ENCODE results near the gene NCBP3. TPM values are rescaled to one million over a fixed set of nuclear protein-coding genes. Genes with fewer than 3 reads are reported as not detected.

The NCBP3 gene
- total RNA-seq, 2 experiments from 2014 or later = 24.5 to 45.7 TPM

DNA sequence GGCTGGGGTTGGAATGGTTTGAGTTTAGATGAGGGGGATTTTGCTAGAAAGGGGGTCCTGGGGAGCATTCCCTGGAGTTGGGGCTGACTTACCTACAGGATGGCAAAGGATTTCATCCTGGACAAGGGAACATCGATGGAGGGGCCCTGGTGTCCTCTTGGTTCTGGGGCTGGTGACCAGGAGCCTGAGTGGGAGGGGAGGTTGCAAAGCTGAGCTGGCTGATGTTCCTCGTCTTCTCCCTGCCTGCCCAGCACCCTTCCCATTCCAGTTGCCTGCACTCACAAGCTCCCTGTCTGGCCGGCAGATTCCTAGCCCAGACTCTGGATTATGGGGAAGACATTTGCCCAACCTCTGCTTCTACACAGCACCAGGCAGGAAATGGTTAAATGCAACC, 82.3 kb downstream of the NCBP3 start:
- Histone ChIP-seq H3K9me3 (ENCODE audit: low read length) (no peaks in the 10 kb centered on the region), H3K4me1 (ENCODE audit: insufficient read depth, low read length, poor library complexity, severe bottlenecking) (no peaks in the 10 kb centered on the region)

GRCh38 chr17:3762922-3763776, 82.9 kb downstream of the NCBP3 start:
- H3K36me3 ChIP-seq (ENCODE audit: insufficient read depth, low read length) = no peaks in the 10 kb centered on the region
- H3K79me2 ChIP-seq (ENCODE audit: insufficient read depth, low read depth, low read length) = no peaks in the 10 kb centered on the region
- POLR2A ChIA-PET = no interaction called here
- no peak overlapping the region for H3K4me3 ChIP-seq (ENCODE audit: low read depth, low read length, poor library complexity, severe bottlenecking)
- H3K9me2 ChIP-seq (ENCODE audit: insufficient read depth, low read length) = no peaks in the 10 kb centered on the region
- no peak overlapping the region for H3K27ac ChIP-seq (ENCODE audit: low read depth, low read length, poor library complexity, severe bottlenecking)
- no peaks in the 10 kb centered on the region for H3K4me1 ChIP-seq (ENCODE audit: insufficient read depth, low read length, poor library complexity, severe bottlenecking)
- no peak for TF ChIP-seq EZH2phosphoT487 (IDR thresholded peaks at IDR 0.05; ENCODE audit: borderline replicate concordance, low read depth, low read length)
- no peak for TF ChIP-seq CTCF (conservative IDR thresholded peaks at IDR 0.05; ENCODE audit: low read length)
- intact Hi-C loops (cut with micrococcal nuclease; ENCODE audit: unreplicated experiment) = no loop called here
- H3K4me2 ChIP-seq (ENCODE audit: low read length) = no peak overlapping the region
- H4K20me1 ChIP-seq (ENCODE audit: insufficient read depth, low read length) = no peaks in the 10 kb centered on the region
- BruUV-seq (replicated peaks) = no TSS peak
- CTCF ChIA-PET (ENCODE audit: unreplicated experiment) = no interaction called here
- H2AFZ ChIP-seq (ENCODE audit: low read length) = no peak overlapping the region
- DNase-seq (ENCODE audit: low spot score) = no peak
- H3K9me3 ChIP-seq (ENCODE audit: low read length) = no peaks in the 10 kb centered on the region

More for the DNA sequence above, 82.3 kb downstream of the NCBP3 start:
- H4K20me1 ChIP-seq (ENCODE audit: insufficient read depth, low read length) = no peaks in the 10 kb centered on the region
- DNase-seq (ENCODE audit: low spot score) = no peak
- no peaks in the 10 kb centered on the region for H3K36me3 ChIP-seq (ENCODE audit: insufficient read depth, low read length)
- ChIA-PET CTCF (ENCODE audit: unreplicated experiment) (no interaction called here), POLR2A (no interaction called here)
- H3K4me2 ChIP-seq (ENCODE audit: low read length) = no peak overlapping the region
- H3K79me2 ChIP-seq (ENCODE audit: insufficient read depth, low read depth, low read length) = no peaks in the 10 kb centered on the region
- no peak for TF ChIP-seq CTCF (conservative IDR thresholded peaks at IDR 0.05; ENCODE audit: low read length)
- H3K4me3 ChIP-seq (ENCODE audit: low read depth, low read length, poor library complexity, severe bottlenecking) = no peak overlapping the region
- intact Hi-C loops (cut with micrococcal nuclease; ENCODE audit: unreplicated experiment) = no loop called here
- no peak overlapping the region for H3K27ac ChIP-seq (ENCODE audit: low read depth, low read length, poor library complexity, severe bottlenecking)
- BruUV-seq (replicated peaks) = no TSS peak
- no peak overlapping the region for H2AFZ ChIP-seq (ENCODE audit: low read length)
- no peaks in the 10 kb centered on the region for H3K9me2 ChIP-seq (ENCODE audit: insufficient read depth, low read length)

DNA sequence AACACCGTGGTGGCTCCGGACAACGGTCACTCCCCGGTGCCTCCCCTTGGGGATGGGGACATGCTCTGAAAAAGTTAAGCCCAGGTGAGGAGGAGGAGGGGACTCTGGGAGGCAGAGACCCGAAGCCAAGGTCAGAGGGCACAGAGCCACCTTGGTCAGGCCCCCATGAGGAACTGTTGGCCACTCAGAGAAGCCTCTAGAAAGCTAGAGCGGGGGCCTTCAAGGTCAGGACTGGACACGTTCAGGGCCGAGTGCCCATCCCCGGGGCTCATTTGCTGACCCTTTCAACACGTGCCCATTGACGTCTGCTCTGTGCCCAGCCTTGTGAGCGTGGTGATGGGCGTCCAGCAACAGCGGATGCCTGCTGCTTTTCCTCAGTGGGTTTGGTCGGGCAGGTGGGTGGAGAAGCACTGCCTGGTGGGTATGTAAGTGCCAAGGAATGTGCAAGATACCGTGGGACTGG, 84.1 kb downstream of the NCBP3 start:
- no peaks in the 10 kb centered on the region for H3K4me1 ChIP-seq (ENCODE audit: insufficient read depth, low read length, poor library complexity, severe bottlenecking)
- intact Hi-C loops (cut with micrococcal nuclease; ENCODE audit: unreplicated experiment) = no loop called here
- TF ChIP-seq CTCF (conservative IDR thresholded peaks at IDR 0.05; ENCODE audit: low read length) (no peak), EZH2phosphoT487 (IDR thresholded peaks at IDR 0.05; ENCODE audit: borderline replicate concordance, low read depth, low read length) (no peak)

More for the DNA sequence above, 84.1 kb downstream of the NCBP3 start:
- ChIA-PET CTCF (ENCODE audit: unreplicated experiment) (no interaction called here), POLR2A (interaction anchor here (0.6 kb wide), 1 partner anchor 132 kb away, joined by 4 read pairs; no protein-coding TSS in a partner anchor)
- H3K27ac ChIP-seq (ENCODE audit: low read depth, low read length, poor library complexity, severe bottlenecking) = no peak overlapping the region
- DNase-seq (ENCODE audit: low spot score) = no peak
- H3K9me2 ChIP-seq (ENCODE audit: insufficient read depth, low read length) = no peaks in the 10 kb centered on the region
- H3K4me3 ChIP-seq (ENCODE audit: low read depth, low read length, poor library complexity, severe bottlenecking) = no peak overlapping the region
- no peaks in the 10 kb centered on the region for H3K36me3 ChIP-seq (ENCODE audit: insufficient read depth, low read length)
- no peaks in the 10 kb centered on the region for H3K9me3 ChIP-seq (ENCODE audit: low read length)
- H4K20me1 ChIP-seq (ENCODE audit: insufficient read depth, low read length) = no peaks in the 10 kb centered on the region
- no peaks in the 10 kb centered on the region for H3K79me2 ChIP-seq (ENCODE audit: insufficient read depth, low read depth, low read length)
- BruUV-seq (replicated peaks) = no TSS peak
- no peak overlapping the region for H2AFZ ChIP-seq (ENCODE audit: low read length)
- no peak overlapping the region for H3K4me2 ChIP-seq (ENCODE audit: low read length)
